HUDEP-2 (cell line): ENCODE results near the gene SRCIN1.

ENCODE experiments used
- DNase-seq, 76 experiments: peaks; one replicate each; lab custom pipeline; 2025; ENCODE audit not compliant: unreplicated experiment in 76 of 76; lab: John Stamatoyannopoulos, UW

The SRCIN1 gene

DNA sequence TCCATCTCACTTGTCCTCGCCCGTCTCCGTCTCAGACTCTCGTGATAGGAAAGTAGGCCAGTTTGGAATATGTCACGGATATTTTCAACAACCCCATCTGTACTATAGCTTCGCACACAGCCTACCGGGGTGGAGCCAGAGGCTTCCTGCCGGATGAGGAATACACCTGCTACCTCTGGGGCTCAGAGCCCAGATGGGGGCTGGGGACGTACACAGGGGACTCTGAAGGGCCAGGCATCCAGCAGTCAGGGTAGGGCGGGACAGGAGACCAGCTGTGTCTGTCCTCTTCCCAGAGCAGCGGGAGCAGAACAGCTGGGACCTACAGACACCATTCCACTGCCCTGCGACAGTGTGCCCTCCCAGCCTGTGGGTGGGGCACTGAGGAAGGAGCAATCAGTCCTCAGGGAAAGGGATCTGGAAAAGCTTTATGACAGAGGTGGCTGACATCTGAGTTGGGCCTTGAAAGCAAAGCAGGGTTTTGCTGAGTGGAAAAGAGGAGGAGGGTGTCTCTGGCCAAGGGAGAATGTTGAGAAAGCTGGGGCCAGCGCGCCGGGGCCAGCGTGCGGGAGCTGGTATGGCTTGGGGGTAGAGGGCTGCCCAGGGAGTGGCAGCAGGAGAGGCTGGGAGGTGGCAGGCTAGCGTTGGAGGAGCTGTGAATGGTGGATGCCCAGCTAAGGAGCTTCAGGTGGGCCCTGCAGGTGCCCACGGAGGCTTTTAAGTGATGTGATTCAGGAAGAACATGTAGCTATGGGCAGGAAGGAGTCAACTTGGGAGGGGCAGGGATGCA, 11.5 kb upstream of the SRCIN1 start:
- no peak for DNase-seq

DNA sequence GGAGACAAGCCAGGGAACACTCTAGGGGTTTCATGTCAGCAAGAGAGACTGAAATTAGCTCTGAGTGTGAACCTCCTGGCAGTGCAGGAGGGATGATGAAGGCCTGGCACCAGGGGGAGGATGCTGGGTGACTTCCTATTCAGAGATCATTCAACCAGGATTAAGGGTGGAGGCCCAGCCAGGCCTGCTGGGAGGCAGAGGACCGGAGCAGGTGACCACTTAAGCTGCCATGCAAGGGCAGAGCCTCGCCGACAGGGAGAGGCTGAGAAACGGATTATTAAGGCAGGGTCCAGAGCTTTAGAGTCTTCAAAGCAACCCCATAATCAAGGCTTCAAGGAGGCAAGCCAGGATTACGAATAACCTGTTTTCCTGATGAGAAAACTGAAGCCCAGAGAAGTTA, 10.6 kb upstream of the SRCIN1 start:
- DNase-seq, result no peak

DNA sequence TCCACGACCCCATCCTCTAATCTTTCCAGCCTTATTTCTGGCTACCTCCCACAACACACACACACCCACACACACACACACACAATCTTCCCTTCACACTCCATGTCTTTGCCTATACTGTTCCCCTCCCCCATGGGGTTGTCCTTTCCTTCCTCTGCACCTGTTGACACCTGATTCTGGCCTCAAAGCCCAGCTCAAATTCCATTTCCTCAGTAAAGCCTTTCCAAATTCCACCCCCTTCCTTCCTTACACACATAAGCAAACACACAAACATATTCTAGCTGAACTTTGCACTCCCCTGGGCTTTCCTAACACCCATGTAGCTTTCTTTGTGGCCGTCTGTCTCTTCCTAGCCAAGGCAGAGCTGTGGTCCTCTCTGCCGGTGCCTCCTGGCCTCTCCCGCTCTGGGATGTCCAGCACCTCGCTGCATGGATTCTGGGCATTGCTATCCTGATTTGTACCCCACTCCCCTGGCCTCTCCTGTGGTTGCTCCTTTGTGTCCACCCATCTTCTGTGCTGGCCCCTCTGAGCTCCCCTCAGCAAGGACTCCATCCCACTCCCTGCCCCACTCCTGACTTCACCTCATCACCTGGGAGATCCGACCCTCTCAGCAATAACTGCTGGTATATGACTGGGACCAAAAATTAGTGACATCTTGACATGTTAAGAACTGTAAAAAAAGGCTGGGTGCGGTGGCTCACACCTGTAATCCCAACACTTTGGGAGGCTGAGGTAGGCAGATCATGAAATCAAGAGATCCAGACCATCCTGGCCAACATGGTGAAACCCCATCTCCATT, 8.4 kb upstream of the SRCIN1 start:
- DNase-seq, result no peak

DNA sequence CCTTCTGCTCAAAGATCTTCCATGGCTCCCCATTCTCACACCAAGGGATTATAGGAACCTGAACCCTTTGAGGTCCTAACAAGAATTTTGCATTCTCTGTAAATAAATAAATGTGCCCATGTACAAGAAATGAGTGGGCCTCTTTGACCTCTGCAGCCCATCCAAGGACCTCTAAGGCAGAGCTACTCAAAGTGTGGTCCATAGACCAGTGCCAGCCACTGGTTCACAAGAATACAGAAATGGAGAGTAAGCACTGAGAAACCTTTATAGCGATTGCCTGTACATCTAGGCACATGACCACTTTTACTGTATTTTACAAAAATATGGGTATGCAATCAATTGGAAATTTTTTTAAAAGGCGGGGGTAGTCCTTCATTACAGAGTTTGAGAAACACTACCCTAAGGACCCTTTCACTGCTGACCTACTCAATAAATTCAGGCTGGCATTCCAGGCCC, 7.8 kb upstream of the SRCIN1 start:
- DNase-seq, result no peak

DNA sequence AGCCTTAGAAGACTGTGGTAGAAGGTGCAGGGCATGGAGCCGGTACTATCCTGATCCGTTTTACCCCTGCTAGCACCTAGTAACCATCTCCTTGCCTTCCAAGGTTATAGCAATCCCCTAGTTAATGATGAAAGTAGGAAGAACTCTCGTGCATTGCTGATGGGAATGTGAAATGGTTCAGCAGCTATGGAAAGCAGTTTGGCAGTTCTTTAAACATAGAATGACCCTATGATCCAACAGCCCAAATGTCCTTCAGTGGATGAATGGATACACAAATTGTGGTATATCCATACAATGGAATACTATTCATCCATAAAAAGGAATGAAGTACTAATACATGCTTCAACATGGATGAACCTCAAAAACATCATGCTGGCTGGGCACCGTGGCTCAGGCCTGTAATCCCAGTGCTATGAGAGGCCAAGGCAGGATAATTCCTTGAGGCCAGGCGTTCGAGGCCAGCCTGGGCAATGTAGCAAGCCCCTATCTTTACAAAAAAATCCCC, 6.2 kb upstream of the SRCIN1 start:
- DNase-seq, result no peak

DNA sequence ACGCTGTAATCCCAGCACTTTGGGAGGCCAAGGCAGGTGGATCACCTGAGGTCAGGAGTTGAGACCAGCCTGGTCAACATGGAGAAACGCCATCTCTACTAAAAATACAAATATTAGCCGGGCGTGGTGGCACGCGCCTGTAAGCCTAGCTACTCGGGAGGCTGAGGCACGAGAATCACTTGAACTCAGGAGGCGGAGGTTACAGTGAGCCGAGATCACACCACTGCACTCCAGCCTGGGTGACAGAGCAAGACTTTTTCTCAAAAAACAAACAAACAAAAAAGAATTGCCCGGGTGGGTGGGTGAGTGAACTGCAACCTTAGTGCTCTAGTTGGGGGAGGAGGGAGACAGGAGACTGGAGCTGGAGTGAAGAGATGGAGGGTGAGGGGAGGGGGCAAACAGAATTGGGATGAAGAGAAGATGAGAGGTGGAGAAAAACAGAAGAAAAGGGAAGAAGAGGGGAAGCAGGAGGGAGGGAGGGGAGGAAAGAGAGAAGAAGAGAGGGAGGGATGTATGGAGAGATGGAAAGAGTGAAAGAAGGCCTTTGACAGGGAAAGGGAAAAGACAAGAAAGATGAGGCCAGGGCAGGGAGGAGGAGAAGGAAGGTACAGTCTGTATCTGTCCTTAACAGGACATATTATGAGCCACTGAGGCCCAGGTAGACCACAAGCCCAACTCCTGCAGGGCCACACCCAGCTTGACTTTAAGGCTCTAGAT, 5.5 kb upstream of the SRCIN1 start:
- no peak for DNase-seq

DNA sequence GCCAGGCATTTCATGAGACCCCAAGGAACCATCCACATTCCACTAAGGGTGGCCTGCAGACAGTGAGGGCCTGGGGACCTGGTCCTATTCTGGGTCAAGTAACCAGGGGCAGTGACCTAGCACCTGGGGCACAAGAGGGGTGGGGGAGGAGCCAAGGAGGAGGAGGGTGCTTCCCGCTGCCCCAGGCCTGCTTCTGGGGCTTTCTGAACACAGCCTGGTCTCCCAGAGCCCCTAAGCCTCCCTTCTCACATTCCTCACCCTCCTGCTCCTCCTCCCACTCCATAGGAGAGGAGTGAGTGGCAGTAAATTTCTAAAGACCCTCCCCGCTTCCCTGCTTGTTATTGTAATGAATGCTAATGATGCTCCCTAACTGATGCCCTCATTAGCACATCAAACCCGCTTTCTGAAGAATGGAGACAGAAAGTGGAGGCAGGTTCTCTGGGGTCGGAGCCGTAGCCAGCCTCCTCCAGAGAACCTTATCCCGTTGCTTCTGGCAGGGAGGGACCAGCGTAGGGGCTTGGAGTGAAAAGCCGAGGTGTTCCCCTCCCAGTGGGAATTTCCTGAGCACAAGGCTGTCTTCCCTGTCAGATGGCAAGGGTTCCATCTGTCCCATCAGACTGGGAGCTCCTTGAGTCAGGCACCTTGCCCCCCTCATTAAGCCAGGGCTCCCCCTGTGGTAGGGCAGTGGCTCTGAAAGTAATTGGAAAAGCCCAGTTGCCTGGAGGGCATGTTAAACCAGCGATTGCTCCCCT, 3.7 kb upstream of the SRCIN1 start:
- DNase-seq, result no peak

DNA sequence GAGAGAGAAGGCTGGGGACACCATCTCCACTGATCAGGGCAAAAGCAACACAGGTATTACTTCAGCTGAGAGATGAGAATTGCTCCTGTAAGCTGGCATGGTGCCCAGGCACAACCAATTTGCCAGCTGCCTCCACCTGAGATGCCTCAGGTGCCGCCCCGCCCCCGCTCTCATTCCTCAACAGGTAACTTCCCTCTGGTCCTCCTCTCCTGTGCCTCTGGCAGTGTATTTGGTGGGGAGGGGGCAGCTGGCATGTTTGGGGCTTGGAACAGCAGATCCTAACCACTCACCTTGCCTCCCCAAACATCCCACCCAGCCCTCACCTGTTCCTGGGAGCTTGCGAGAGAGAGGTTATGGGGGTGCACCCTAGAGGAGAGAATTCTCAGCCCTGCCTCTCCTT, 2.9 kb upstream of the SRCIN1 start:
- DNase-seq, result no peak

DNA sequence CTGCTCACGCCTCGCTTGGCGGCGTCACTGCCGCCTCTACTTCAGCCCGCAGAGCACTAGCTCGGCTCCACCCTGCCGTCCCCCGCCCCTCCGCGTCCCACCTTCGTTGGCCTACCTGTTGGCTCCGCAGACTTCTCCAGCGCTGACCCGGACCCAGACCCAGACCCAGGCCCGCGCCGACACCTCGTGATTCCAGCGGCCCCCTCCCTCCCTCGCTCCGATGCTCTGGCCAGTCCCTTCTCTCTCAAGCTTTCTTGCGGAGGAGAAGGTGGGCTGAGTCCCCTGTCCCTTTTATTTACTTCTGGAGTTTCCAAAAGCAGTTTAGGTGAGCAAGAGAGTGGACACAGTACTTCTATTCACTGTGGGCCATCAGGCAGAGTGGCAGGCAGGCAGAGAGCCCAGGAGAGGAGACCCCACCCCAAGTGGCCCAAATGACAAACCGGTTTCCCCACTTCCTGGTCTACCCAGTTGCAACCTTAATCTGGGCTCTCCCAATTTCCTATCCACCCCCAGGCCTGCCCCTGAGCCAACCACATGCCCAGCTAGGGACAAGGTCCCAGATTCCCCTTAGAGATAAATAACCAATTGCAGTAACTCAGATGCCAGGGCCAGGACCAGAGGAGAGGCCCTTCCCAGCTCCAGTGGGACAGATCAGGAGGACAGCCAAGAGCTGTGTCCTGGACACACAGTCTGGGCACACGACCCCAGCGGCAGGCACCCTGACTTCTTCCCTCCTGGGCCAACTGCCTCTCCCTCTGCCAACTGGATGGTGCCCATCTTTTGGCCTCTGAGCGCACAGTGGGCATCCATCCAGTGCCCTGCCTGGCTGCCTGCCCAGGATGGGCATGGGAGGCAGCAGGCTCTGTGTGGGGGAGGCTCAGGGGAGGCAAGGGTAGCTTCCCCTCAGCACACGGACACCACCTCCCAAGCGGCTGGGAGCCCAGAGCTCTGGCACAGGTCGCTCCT, 1.2 kb upstream of the SRCIN1 start:
- DNase-seq, result peak in 20 of 76 experiments; percentile 4 to 41 (median 18)

DNA sequence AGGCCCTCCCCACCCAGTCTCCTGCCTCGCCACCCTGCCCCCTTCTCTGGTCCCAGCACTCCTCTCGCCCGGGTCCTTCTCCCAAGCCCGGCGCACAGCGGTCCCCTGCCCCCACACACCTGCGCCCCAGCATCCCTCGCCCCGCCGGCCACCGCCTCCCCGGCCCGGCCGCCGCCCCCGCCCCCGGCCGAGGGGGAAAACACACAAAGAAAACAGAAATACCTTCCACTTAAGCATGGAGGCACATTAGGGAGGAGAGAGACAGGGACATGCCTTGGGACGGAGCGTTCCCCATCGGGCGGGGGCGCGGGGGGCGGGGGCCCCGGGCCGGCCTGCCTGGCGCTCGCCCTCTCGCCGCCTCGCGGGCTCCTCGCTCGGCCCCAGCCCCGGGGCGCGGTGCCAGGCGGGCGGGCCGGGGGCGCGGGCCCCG, 326 bp downstream of the SRCIN1 start:
- DNase-seq, result no peak

DNA sequence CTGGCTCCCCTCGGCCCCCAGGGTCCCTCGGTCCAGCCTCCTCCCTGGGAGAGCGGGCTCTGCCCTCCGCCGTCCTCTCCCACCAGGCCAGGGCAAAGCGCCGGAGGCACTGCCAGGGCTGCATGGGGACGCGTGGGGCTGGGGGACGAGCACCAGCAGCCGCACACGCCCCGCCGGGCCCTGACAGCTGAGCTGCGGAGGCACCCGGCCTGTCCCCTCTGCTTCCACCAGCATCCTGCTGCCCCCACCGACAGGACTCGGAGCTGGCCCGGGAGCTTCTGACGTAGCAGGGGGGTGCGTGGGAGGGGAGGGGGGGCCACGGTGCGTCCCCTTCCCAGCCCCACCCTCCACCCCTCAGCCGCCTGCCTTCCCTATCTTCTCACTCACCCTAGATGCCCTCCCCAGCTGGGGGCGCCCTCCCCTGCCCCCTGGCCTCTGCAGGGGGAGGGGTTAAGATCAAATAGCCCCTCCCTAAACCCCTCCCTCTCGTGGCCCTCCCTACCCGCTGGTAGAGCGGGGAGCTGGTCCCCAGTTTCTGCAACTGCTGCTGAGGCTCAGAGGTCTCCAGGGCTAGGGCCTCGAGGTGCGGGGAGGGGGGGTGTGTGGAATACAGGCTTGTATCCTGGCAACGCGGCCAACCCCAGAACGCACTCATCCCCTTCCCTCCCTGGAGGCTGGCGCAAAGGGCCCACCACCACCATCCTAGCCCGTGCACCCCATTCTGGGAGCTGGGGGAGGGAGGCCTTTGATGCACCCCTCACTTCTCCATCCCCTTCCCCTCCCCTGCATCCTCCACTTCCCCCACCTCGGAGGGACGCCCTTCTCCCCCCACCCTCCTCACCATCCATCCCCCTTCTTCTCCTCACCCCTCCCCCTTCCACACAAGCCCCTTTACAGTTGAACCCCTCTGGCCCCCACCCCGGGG, 1.0 kb downstream of the SRCIN1 start:
- DNase-seq, result peak in 9 of 76 experiments; percentile 4 to 40 (median 19)

DNA sequence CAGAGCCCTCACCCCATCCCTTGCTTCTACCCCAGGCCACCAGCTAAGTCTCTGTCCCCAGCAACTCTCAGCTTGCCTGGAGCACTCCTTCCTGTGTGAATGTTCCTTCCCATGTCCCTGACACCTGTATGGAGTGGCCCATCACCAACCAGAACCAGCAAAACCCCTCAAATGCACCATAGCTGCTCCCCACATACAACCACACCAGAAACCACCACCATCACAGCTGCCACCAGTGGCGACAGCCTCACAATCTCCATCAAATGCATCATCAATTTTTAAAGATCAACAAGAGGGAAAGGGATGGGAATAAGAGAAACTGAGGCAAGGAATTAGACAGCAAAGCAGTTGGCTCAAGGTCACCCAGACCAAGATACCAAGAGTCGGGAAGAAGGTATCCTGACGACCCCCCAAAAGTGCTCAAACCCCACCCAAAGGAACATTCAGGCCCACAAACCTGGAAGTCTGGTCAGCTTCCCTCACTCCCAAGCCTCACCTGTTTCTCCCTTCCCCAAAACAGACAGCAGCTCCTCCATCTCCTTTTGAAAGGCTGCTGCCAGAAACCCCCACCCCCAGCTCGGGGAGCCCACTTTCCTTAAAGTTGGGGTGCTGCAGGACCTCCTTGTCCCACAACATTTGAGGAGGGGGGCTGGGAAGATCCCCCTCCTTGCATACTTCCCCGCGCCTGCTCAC, 1.8 kb downstream of the SRCIN1 start:
- no peak for DNase-seq

DNA sequence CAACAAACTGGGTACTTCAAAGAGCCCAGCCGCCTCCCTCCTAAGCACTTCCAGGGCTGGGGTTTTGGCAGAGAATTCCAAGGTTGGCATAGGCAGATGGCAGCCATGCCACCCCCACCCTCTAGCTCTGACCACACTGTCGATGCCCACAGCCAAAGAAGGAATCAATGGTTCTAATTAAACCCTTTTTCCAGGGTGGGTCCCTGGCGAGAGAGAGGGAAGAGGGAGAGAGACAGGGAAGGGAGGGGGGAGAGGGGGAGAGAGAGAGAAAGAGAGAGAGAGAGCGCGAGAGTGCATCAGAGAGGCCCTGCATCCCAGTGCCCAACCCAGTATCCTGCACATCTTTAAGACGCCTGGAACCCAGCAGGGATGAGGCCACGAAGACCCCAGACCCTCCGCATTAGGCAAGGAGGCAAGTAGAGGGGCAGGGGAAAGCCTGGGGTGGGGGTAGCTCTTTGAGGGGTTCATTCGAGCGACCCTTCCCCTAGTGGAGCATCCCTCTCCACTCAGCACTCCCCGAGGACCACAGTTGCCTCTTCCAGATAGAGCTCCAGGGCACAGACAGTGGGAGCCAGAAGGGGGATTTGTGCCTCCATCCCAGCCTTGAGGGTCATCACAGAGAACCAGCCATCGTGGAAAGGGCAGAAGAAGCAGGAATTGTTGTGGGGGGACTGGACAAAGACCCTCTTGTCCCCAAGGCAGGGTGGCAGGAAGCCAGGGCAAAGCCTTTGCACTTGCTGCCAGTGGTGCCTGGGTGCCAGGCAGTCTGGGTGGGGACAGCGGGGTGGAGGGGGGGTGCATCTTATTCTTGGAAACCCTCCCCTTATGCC, 2.6 kb downstream of the SRCIN1 start:
- no peak for DNase-seq

DNA sequence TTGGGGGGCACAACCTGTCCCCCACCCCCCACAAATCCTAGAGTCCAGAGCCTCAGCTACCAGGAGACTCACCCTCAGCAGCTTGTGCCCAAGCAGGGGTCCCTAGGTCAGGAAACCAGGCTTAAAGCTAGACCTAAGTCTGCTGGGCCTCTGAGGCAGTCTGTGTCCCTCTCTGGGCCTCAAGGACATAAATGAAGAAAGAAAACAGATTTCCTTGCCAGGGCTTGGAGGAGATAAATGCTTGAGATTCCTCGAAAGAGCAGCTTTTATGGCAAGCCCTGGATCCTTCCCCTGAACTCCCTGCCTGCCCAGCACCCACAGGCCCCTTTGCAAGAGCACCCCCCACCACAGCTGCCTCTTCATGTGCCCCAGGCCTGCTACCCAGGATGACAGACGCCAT, 3.3 kb downstream of the SRCIN1 start:
- no peak for DNase-seq

DNA sequence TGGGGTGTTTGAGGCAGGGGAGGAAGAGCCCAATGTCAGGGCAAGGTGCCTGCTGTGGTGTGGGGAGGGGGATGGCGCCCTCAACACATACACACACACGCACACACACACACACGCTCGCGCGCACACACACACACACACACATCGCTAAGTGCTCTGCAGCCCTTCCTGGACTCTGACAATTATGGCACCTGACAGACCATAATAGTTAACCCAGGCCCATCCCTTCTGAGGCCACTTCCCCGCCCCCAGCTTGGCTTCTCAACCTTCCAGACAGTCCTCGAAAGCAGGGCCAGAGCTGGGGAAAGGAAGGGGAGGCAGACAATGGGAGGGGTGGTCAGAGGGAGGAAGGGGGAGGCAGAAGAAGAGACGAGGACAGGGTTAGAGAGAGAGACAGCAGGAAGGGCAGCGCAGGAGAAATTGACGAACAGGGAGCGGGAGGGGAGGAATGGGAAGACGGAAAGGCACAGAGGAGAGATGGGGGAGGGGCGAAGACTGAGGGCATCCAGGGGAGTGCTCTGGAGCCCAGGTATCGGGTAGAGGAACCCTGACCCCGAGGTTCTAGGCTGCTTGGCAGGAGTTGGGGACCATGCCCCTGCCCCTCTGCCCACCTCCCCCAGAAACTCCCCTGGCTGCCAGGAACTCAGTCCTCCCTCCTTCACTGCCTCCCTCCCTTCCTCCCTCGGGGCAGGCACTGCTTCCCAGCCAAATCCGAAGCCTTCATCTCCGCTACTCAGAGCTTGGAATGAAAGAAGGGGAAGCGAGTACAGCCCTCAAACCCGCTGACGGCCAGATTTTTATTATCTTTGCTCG, 4.0 kb downstream of the SRCIN1 start:
- DNase-seq, result no peak

DNA sequence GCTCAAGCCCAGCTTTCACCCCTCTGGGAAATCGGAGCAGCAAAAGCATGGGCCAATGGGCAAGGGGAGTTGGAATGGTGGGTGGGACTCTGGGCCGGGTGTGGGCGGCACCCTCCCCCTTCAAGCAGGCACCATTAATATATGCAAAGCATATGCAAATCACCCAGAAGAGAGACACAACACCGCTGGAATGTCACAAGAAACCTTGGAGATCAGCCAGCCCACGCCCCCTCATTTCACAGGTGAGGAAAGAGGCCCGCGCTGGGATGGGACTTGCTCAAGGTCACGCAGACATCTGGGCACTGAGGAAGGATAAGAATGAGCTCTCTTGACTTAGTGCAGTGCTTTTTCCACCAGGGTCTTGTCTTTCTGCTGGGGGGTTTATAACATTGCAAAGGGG, 4.8 kb downstream of the SRCIN1 start:
- no peak for DNase-seq
